H7 (cell line): ENCODE data around the gene STXBP6. TPM values are rescaled to one million over a fixed set of nuclear protein-coding genes. Genes with fewer than 3 reads are reported as not detected.
"Not testable (repeated sequence)": the region's sequence is repeated elsewhere in the genome, so short reads cannot be mapped to it uniquely, and the experiment has no call there.

Experiments
- DNase-seq: peaks from one replicate; pipeline ENCODE4 v3.0.0; 2012
- H3K27me3 ChIP-seq: 2 replicates; pipeline ENCODE4 v1.6.0; 2011; ENCODE audit warnings: mild to moderate bottlenecking, low read length; ENCODE audit not compliant: control insufficient read depth, insufficient read depth
- H3K36me3 ChIP-seq: replicated peaks from 2 replicates; pipeline ENCODE4 v1.5.1; 2011; ENCODE audit warnings: low read length; ENCODE audit not compliant: control insufficient read depth, insufficient read depth
- H3K4me3 ChIP-seq: 2 replicates; pipeline ENCODE4 v1.5.1; 2011; ENCODE audit warnings: low read depth, mild to moderate bottlenecking, control low read depth, low read length, moderate library complexity; ENCODE audit not compliant: insufficient read depth
- total RNA-seq: library from RNA; depleted of rRNA; stranded (reverse); fragments of >200 nt; shearing (Covaris generic); gene quantifications from 2 replicates; pipeline ENCODE4 v1.2.3, GENCODE V29; 2014

The STXBP6 gene
- total RNA-seq, 1 experiment from 2014 or later, result 1.0 TPM

GRCh38 chr14:24780281-24780680, 269.7 kb downstream of the STXBP6 start:
- DNase-seq, result no peak
- Histone ChIP-seq H3K36me3 (no peaks in the 10 kb centered on the region), H3K4me3 (no peak overlapping the region), H3K27me3 (no peaks in the 10 kb centered on the region)

GRCh38 chr14:24777678-24778077, 272.3 kb downstream of the STXBP6 start:
- DNase-seq, result no peak
- no peaks in the 10 kb centered on the region for H3K36me3 ChIP-seq
- H3K27me3 ChIP-seq, result no peaks in the 10 kb centered on the region

GRCh38 chr14:24775950-24776349, 274.0 kb downstream of the STXBP6 start:
- Histone ChIP-seq H3K27me3 (no peaks in the 10 kb centered on the region), H3K4me3 (no peak overlapping the region), H3K36me3 (no peaks in the 10 kb centered on the region)
- DNase-seq, result no peak

More at GRCh38 chr14:24777678-24778077, 272.3 kb downstream of the STXBP6 start:
- no peak overlapping the region for H3K4me3 ChIP-seq

- H3K27me3 ChIP-seq, result no peaks in the 10 kb centered on the region
- H3K4me3 ChIP-seq, result no peak overlapping the region
- DNase-seq, result no peak
- no peaks in the 10 kb centered on the region for H3K36me3 ChIP-seq
Measured at GRCh38 chr14:24774187-24774915, 275.6 kb downstream of the STXBP6 start.

- not testable (repeated sequence) for DNase-seq, H3K27me3 ChIP-seq, H3K36me3 ChIP-seq, H3K4me3 ChIP-seq
Measured at GRCh38 chr14:24773564-24773963, 276.4 kb downstream of the STXBP6 start.

- DNase-seq, result no peak
- no peak overlapping the region for H3K4me3 ChIP-seq
- no peaks in the 10 kb centered on the region for H3K27me3 ChIP-seq
- H3K36me3 ChIP-seq, result no peaks in the 10 kb centered on the region
Measured at GRCh38 chr14:24766434-24766833, 283.5 kb downstream of the STXBP6 start.

GRCh38 chr14:24761141-24761540, 288.8 kb downstream of the STXBP6 start:
- peak; percentile 16 for DNase-seq

More at GRCh38 chr14:24761141-24761540, 288.8 kb downstream of the STXBP6 start:
- Histone ChIP-seq H3K27me3 (no peaks in the 10 kb centered on the region), H3K36me3 (no peaks in the 10 kb centered on the region), H3K4me3 (no peak overlapping the region)
